BLaER1 treated with 17β-estradiol and CSF1 and Interleukin-3, amounts not matched to agents 10 nM and 100 nM (cell line): ENCODE measurements around the gene IKBKE.
A peak's percentile ranks its signal among the peaks of the same experiment; 100 is the strongest.

ENCODE experiments used
- H3K27ac ChIP-seq, 11 experiments: shearing (Covaris generic); formaldehyde crosslinking; 2 replicates each; pipeline ENCODE4 v1.8.1; 2022
- H3K27me3 ChIP-seq, 11 experiments: shearing (Covaris generic); formaldehyde crosslinking; 2 replicates each; pipeline ENCODE4 v1.8.1; 2022
- H3K36me3 ChIP-seq, 11 experiments: shearing (Covaris generic); formaldehyde crosslinking; 2 replicates each; pipeline ENCODE4 v1.8.1; 2022
- H3K4me1 ChIP-seq, 10 experiments: shearing (Covaris generic); formaldehyde crosslinking; 2 replicates each; pipeline ENCODE4 v1.8.1; 2022
- H3K4me2 ChIP-seq, 11 experiments: shearing (Covaris generic); formaldehyde crosslinking; 2 replicates each; pipeline ENCODE4 v1.8.1; 2022
- H3K4me3 ChIP-seq, 10 experiments: shearing (Covaris generic); formaldehyde crosslinking; 2 replicates each; pipeline ENCODE4 v1.8.1; 2022
- H3K9ac ChIP-seq, 11 experiments: shearing (Covaris generic); formaldehyde crosslinking; 2 replicates each; pipeline ENCODE4 v1.8.1; 2022
- H3K9me3 ChIP-seq, 11 experiments: shearing (Covaris generic); formaldehyde crosslinking; replicated peaks in 1 of 11; 2 replicates each; pipeline ENCODE4 v1.8.1; 2022
- H4K20me1 ChIP-seq, 11 experiments: shearing (Covaris generic); formaldehyde crosslinking; 2 replicates each; pipeline ENCODE4 v1.8.1; 2022
- Cebpa-rat ChIP-seq, 11 experiments: shearing (Covaris generic); IDR thresholded peaks; 2 replicates each; pipeline ENCODE4 v1.8.1; 2022

Gene IKBKE

GRCh38 chr1:206514813-206515387 is 44.6 kb downstream of the IKBKE start:
- Histone ChIP-seq H3K4me1 (peaks cover 64 to 82% (median 81%) of the 10 kb centered on the region in 10 experiments), H3K4me3 (no peak overlapping the region), H3K4me2 (peak overlapping the region; percentile 11 to 100 (median 92)), H3K9ac (no peak overlapping the region), H4K20me1 (peaks cover 0 to 62% (median 8%) of the 10 kb centered on the region in 11 experiments; a peak in 10 of 22 replicates), H3K27me3 (peaks cover 0 to 36% (median 0%) of the 10 kb centered on the region in 11 experiments; a peak in 7 of 22 replicates), H3K9me3 (no peaks in the 10 kb centered on the region), H3K27ac (peak overlapping the region in 5 of 11 experiments; percentile 1 to 49 (median 19); a peak in 2 of 22 replicates), H3K36me3 (peaks cover 0 to 12% (median 0%) of the 10 kb centered on the region in 11 experiments; a peak in 1 of 22 replicates)
- TF ChIP-seq Cebpa-rat (IDR thresholded peaks at IDR 0.05): no peak

GRCh38 chr1:206516728-206516990 is 46.4 kb downstream of the IKBKE start:
- H3K4me1 ChIP-seq: peaks cover 59 to 72% (median 63%) of the 10 kb centered on the region in 10 experiments
- H3K9ac ChIP-seq: no peak overlapping the region
- no peaks in the 10 kb centered on the region for H3K9me3 ChIP-seq
- H3K27ac ChIP-seq: peak overlapping the region in 8 of 11 experiments; percentile 33 to 62 (median 50); a peak in 13 of 22 replicates
- H3K27me3 ChIP-seq: peaks cover 0 to 22% (median 0%) of the 10 kb centered on the region in 11 experiments; a peak in 4 of 22 replicates
- peaks cover 0 to 12% (median 0%) of the 10 kb centered on the region in 11 experiments; a peak in 1 of 22 replicates for H3K36me3 ChIP-seq
- no peak for TF ChIP-seq Cebpa-rat (IDR thresholded peaks at IDR 0.05)
- H4K20me1 ChIP-seq: peaks cover 0 to 46% (median 0%) of the 10 kb centered on the region in 11 experiments; a peak in 9 of 22 replicates
- H3K4me3 ChIP-seq: no peak overlapping the region; a peak in 1 of 20 replicates
- peak overlapping the region; percentile 52 to 100 (median 85) for H3K4me2 ChIP-seq

- peak overlapping the region in 10 of 11 experiments; percentile 49 to 100 (median 84); a peak in 19 of 22 replicates for H3K4me2 ChIP-seq
- no peak overlapping the region for H3K4me3 ChIP-seq
- TF ChIP-seq Cebpa-rat (IDR thresholded peaks at IDR 0.05): no peak
- H4K20me1 ChIP-seq: peaks cover 0 to 36% (median 0%) of the 10 kb centered on the region in 11 experiments; a peak in 9 of 22 replicates
- no peaks in the 10 kb centered on the region for H3K9me3 ChIP-seq
- peak overlapping the region in 4 of 11 experiments; percentile 11 to 54 (median 32); a peak in 5 of 22 replicates for H3K27ac ChIP-seq
- H3K36me3 ChIP-seq: peaks cover 0 to 12% (median 0%) of the 10 kb centered on the region in 11 experiments; a peak in 1 of 22 replicates
- H3K27me3 ChIP-seq: peaks cover 0 to 10% (median 0%) of the 10 kb centered on the region in 11 experiments; a peak in 2 of 22 replicates
- H3K4me1 ChIP-seq: peaks cover 48 to 69% (median 52%) of the 10 kb centered on the region in 10 experiments
- no peak overlapping the region for H3K9ac ChIP-seq
Measured at GRCh38 chr1:206517784-206518183, 47.5 kb downstream of the IKBKE start.

GRCh38 chr1:206518206-206518605 is 47.9 kb downstream of the IKBKE start:
- Histone ChIP-seq H3K36me3 (peaks cover 0 to 12% (median 0%) of the 10 kb centered on the region in 11 experiments; a peak in 1 of 22 replicates), H3K4me3 (no peak overlapping the region), H4K20me1 (peaks cover 0 to 32% (median 0%) of the 10 kb centered on the region in 11 experiments; a peak in 7 of 22 replicates), H3K4me1 (peaks cover 43 to 65% (median 48%) of the 10 kb centered on the region in 10 experiments), H3K4me2 (peak overlapping the region in 4 of 11 experiments; percentile 52 to 100 (median 85); a peak in 5 of 22 replicates), H3K27me3 (peaks cover 0 to 6% (median 0%) of the 10 kb centered on the region in 11 experiments; a peak in 1 of 22 replicates), H3K9ac (no peak overlapping the region), H3K27ac (no peak overlapping the region), H3K9me3 (no peaks in the 10 kb centered on the region)
- no peak for TF ChIP-seq Cebpa-rat (IDR thresholded peaks at IDR 0.05)

- Histone ChIP-seq H3K36me3 (peaks cover 0 to 12% (median 0%) of the 10 kb centered on the region in 11 experiments; a peak in 1 of 22 replicates), H3K4me2 (no peak overlapping the region), H3K27ac (no peak overlapping the region), H3K4me1 (peaks cover 38 to 59% (median 43%) of the 10 kb centered on the region in 10 experiments), H3K9me3 (no peaks in the 10 kb centered on the region), H4K20me1 (peaks cover 0 to 27% (median 0%) of the 10 kb centered on the region in 11 experiments; a peak in 4 of 22 replicates), H3K9ac (no peak overlapping the region), H3K4me3 (no peak overlapping the region), H3K27me3 (peaks cover 0 to 3% (median 0%) of the 10 kb centered on the region in 11 experiments; a peak in 1 of 22 replicates)
- TF ChIP-seq Cebpa-rat (IDR thresholded peaks at IDR 0.05): no peak
Measured at GRCh38 chr1:206518743-206519142, 48.5 kb downstream of the IKBKE start.

- Histone ChIP-seq H3K9me3 (no peaks in the 10 kb centered on the region), H4K20me1 (peaks cover 0 to 12% (median 0%) of the 10 kb centered on the region in 11 experiments; a peak in 3 of 22 replicates), H3K4me1 (peaks cover 16 to 45% (median 22%) of the 10 kb centered on the region in 10 experiments), H3K27ac (no peak overlapping the region), H3K4me2 (no peak overlapping the region), H3K4me3 (no peak overlapping the region), H3K36me3 (peaks cover 0 to 12% (median 0%) of the 10 kb centered on the region in 11 experiments; a peak in 1 of 22 replicates), H3K27me3 (no peaks in the 10 kb centered on the region), H3K9ac (no peak overlapping the region)
- no peak for TF ChIP-seq Cebpa-rat (IDR thresholded peaks at IDR 0.05)
Measured at GRCh38 chr1:206521127-206521526, 50.9 kb downstream of the IKBKE start.

GRCh38 chr1:206521694-206522402 is 51.6 kb downstream of the IKBKE start:
- no peak overlapping the region for H3K4me3 ChIP-seq
- H3K36me3 ChIP-seq: peaks cover 0 to 12% (median 0%) of the 10 kb centered on the region in 11 experiments; a peak in 1 of 22 replicates
- H3K27ac ChIP-seq: no peak overlapping the region
- H3K27me3 ChIP-seq: no peaks in the 10 kb centered on the region
- H4K20me1 ChIP-seq: peaks cover 0 to 12% (median 0%) of the 10 kb centered on the region in 11 experiments; a peak in 2 of 22 replicates
- no peak overlapping the region; a peak in 1 of 22 replicates for H3K4me2 ChIP-seq
- H3K9ac ChIP-seq: 0 out of 22 replicates have a peak overlapping the region, but pooled peaks of 1 of the 11 experiments have one; percentile 11
- peaks cover 9 to 42% (median 19%) of the 10 kb centered on the region in 10 experiments for H3K4me1 ChIP-seq
- TF ChIP-seq Cebpa-rat (IDR thresholded peaks at IDR 0.05): no peak
- H3K9me3 ChIP-seq: no peaks in the 10 kb centered on the region

- Histone ChIP-seq H3K4me3 (no peak overlapping the region), H3K4me1 (peaks cover 0 to 31% (median 10%) of the 10 kb centered on the region in 10 experiments; a peak in 11 of 20 replicates), H3K9me3 (peaks cover 0 to 15% (median 0%) of the 10 kb centered on the region in 11 experiments; a peak in 3 of 22 replicates), H3K9ac (no peak overlapping the region), H4K20me1 (peaks cover 0 to 3% (median 0%) of the 10 kb centered on the region in 11 experiments; a peak in 1 of 22 replicates), H3K27me3 (no peaks in the 10 kb centered on the region), H3K4me2 (no peak overlapping the region), H3K27ac (no peak overlapping the region), H3K36me3 (peaks cover 0 to 15% (median 0%) of the 10 kb centered on the region in 11 experiments; a peak in 5 of 22 replicates)
- TF ChIP-seq Cebpa-rat (IDR thresholded peaks at IDR 0.05): no peak
Measured at GRCh38 chr1:206524739-206525364, 54.6 kb downstream of the IKBKE start.
